GM23338 (cell line): Measurements from ENCODE around the gene RTKN. TPM values are rescaled to one million over a fixed set of nuclear protein-coding genes. Genes with fewer than 3 reads are reported as not detected.

ENCODE experiments used
- ATAC-seq: fragments of 200-7000 bp; cut with Tn5 transposase; 3 replicates; pipeline ENCODE4 v1.9.1; 2020
- DNase-seq: peaks from one replicate; pipeline ENCODE4 v3.0.0-alpha.2; 2015; ENCODE audit warnings: low spot score
- H2AFZ ChIP-seq: fragments of 200-600 bp; sonication (generic); 2 replicates; pipeline ENCODE4 v1.8.0; 2016; ENCODE audit warnings: antibody characterized with exemption, mild to moderate bottlenecking, moderate library complexity
- H3F3A ChIP-seq: fragments of 200-600 bp; sonication (generic); replicated peaks from 2 replicates; pipeline ENCODE4 v1.8.0; 2017; ENCODE audit warnings: antibody characterized with exemption, mixed run types, low read depth
- H3K27ac ChIP-seq: fragments of 200-600 bp; sonication (generic); 2 replicates; pipeline ENCODE4 v1.6.1; 2016; ENCODE audit warnings: low read depth
- H3K27me3 ChIP-seq: fragments of 200-600 bp; sonication (generic); 2 replicates; pipeline ENCODE4 v1.8.0; 2016; ENCODE audit warnings: mild to moderate bottlenecking, mixed run types, moderate library complexity; ENCODE audit not compliant: insufficient read depth
- H3K36me3 ChIP-seq: fragments of 200-600 bp; sonication (generic); 2 replicates; pipeline ENCODE4 v1.8.0; 2016; ENCODE audit warnings: mild to moderate bottlenecking; ENCODE audit not compliant: insufficient read depth
- H3K4me1 ChIP-seq: fragments of 200-600 bp; sonication (generic); 2 replicates; pipeline ENCODE4 v1.8.0; 2016; ENCODE audit warnings: mild to moderate bottlenecking, moderate library complexity; ENCODE audit not compliant: insufficient read depth
- H3K4me2 ChIP-seq: fragments of 200-600 bp; sonication (generic); 2 replicates; pipeline ENCODE4 v1.7.1; 2017; ENCODE audit warnings: mixed run types
- H3K4me3 ChIP-seq: fragments of 200-600 bp; sonication (generic); 2 replicates; pipeline ENCODE4 v1.6.1; 2016; ENCODE audit warnings: mixed run types
- H3K79me2 ChIP-seq: fragments of 200-600 bp; sonication (generic); replicated peaks from 2 replicates; pipeline ENCODE4 v1.8.0; 2017; ENCODE audit warnings: mild to moderate bottlenecking; ENCODE audit not compliant: insufficient read depth
- H3K9me2 ChIP-seq: fragments of 200-600 bp; sonication (generic); 2 replicates; pipeline ENCODE4 v1.8.0; 2017; ENCODE audit not compliant: insufficient read depth
- H4K20me1 ChIP-seq: fragments of 200-600 bp; sonication (generic); replicated peaks from 2 replicates; pipeline ENCODE4 v1.8.0; 2017; ENCODE audit warnings: mild to moderate bottlenecking; ENCODE audit not compliant: insufficient read depth
- H3K27ac Mint-ChIP-seq: 2 replicates; pipeline ENCODE4 v1.8.0; 2020; ENCODE audit warnings: inconsistent platforms, mild to moderate bottlenecking, moderate library complexity, mixed read lengths
- H3K27me3 Mint-ChIP-seq: 3 replicates; pipeline ENCODE4 v1.8.0; 2022; ENCODE audit warnings: low read depth, mild to moderate bottlenecking, moderate library complexity, mixed read lengths, inconsistent platforms; ENCODE audit not compliant: insufficient read depth, poor library complexity
- H3K36me3 Mint-ChIP-seq: 3 replicates; pipeline ENCODE4 v1.8.0; 2021; ENCODE audit warnings: low read depth, mild to moderate bottlenecking, inconsistent platforms, moderate library complexity, mixed read lengths
- H3K4me1 Mint-ChIP-seq: 3 replicates; pipeline ENCODE4 v1.8.0; 2020; ENCODE audit warnings: mild to moderate bottlenecking, inconsistent platforms, mixed read lengths
- H3K4me3 Mint-ChIP-seq: 3 replicates; pipeline ENCODE4 v1.8.0; 2021; ENCODE audit warnings: moderate library complexity, mild to moderate bottlenecking, inconsistent platforms, mixed read lengths
- H3K9me3 Mint-ChIP-seq: 3 replicates; pipeline ENCODE4 v1.8.0; 2020; ENCODE audit warnings: moderate library complexity, mild to moderate bottlenecking, inconsistent platforms, mixed read lengths
- CREB1 ChIP-seq: fragments of 250-450 bp; sonication (Bioruptor Pico); IDR thresholded peaks from 2 replicates; pipeline ENCODE4 v1.5.0; 2020; ENCODE audit warnings: low read depth, mild to moderate bottlenecking, moderate library complexity
- EZH2phosphoT487 ChIP-seq: fragments of 200-600 bp; sonication (generic); IDR thresholded peaks from one replicate; pipeline ENCODE4 v1.8.1; 2018; ENCODE audit warnings: antibody characterized with exemption; ENCODE audit not compliant: unreplicated experiment
- POLR2AphosphoS5 ChIP-seq: IDR thresholded peaks from 2 replicates; pipeline ENCODE4 v1.6.1; 2016; ENCODE audit warnings: antibody characterized with exemption, low read depth
- polyA plus RNA-seq: library from polyadenylated mRNA; unstranded; fragments of >200 nt; fragmentation: Nextera tagmentation; extraction: Ambion mirVana; gene quantifications from 2 replicates; pipeline ENCODE4 v1.2.1, GENCODE V29; 2016
- total RNA-seq: library from RNA; depleted of rRNA; stranded (reverse); fragments of >200 nt; shearing (Covaris generic); gene quantifications from 2 replicates; pipeline ENCODE4 v1.2.3, GENCODE V29; 2014
- TF ChIP-seq, protein P1 (sequence below), 2 experiments: fragments of 200-600 bp in 1 of 2; sonication (generic) in 1 of 2; conservative IDR thresholded peaks; 2 replicates each; pipeline versions ENCODE4 v1.5.1 to v1.6.1; 2016 to 2017; ENCODE audit warnings: antibody characterized with exemption in 2 of 2, low read depth in 2 of 2, mild to moderate bottlenecking in 2 of 2, moderate library complexity in 1 of 2
- TF ChIP-seq, protein P2 (sequence below): IDR thresholded peaks from one replicate; pipeline ENCODE4 v1.6.1; 2018; ENCODE audit warnings: antibody characterized with exemption; ENCODE audit not compliant: unreplicated experiment

The RTKN gene
- total and polyA plus RNA-seq, 2 experiments from 2014 or later, result 24.5 to 50.0 TPM

DNA sequence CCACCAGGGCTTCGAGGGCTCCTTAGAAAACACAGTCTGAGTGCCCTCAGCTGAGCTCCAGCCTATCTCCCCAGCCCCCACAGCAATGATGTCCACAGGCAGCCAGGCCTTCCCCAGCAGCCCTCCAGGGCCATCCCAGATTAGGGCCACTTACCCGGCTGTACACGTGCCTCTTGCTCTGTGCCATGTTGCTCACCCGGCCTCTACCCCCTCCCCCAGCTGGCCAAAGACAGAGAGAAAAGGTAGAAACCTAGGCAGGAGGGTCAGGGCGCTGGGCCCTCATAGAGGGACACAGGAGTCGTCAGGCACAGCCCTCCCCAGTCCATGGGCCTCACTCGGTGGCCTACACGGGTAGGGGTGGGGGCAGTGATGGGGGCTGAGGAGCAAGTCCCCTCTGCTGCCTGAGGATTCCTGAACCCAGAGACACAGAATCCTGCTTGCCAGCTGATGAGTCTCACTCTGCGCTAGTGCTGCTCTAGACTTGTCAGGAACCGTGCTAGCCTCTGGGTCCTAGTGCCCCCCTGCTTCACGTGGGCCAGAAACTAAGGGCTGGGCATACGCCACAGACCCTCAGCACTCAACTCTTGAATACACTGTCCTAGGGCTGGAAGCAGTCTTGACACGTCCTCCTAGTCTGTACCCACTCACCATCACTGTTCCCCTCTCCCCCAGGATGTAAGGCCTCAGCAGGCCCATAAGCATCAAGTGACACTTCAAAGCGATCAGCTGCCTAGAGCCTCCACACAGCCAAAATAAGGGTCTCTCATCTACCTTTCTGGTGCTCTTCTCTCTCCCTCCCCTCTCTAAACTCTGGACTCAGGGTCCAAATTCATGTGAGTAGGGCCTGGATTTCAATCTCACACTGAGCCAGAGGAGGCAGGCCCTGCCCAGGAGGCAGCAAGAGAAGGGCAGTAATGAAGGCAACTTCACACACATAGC lies 61.6 kb downstream of the RTKN start, which contains the start of gene DCTN1:
Gene DCTN1, minus strand, starts transcription at position 461 of the 939 bp plus-strand sequence. Its CDS starts 274 bp downstream, at position 187.
- Histone ChIP-seq H3K9me2 (no peaks in the 10 kb centered on the region), H3K79me2 (peaks cover 70% of the 10 kb centered on the region), H3F3A (no peaks in the 10 kb centered on the region), H3K4me2 (peak within 1 kb of the TSS; percentile 74), H3K27me3 (no peaks in the 10 kb centered on the region), H3K4me3 (peak within 1 kb of the TSS; percentile 49; the same call in 1 of the 2 replicates), H3K4me1 (peaks cover 20% of the 10 kb centered on the region), H2AFZ (no peak within 1 kb of the TSS), H3K27ac (no peak within 1 kb of the TSS), H3K36me3 (peaks cover 3% of the 10 kb centered on the region), H4K20me1 (peaks cover 61% of the 10 kb centered on the region)
- H3K36me3 Mint-ChIP-seq, result peaks cover 11% of the 10 kb centered on the region
- DNase-seq, result peak; percentile 71
- peak within 1 kb of the TSS; percentile 24 for H3K4me3 Mint-ChIP-seq
- no peaks in the 10 kb centered on the region for H3K9me3 Mint-ChIP-seq
- peak; percentile 95 for ATAC-seq
- H3K4me1 Mint-ChIP-seq, result peaks cover 20% of the 10 kb centered on the region
- H3K27ac Mint-ChIP-seq, result peak within 1 kb of the TSS; percentile 40; the same call in 1 of the 2 replicates
- peaks cover 5% of the 10 kb centered on the region for H3K27me3 Mint-ChIP-seq
- 0 out of 2 replicates have a peak, but pooled peaks have one; percentile 18 for TF ChIP-seq CREB1
- TF ChIP-seq EZH2phosphoT487, result no peak
- TF ChIP-seq, protein P1, sequence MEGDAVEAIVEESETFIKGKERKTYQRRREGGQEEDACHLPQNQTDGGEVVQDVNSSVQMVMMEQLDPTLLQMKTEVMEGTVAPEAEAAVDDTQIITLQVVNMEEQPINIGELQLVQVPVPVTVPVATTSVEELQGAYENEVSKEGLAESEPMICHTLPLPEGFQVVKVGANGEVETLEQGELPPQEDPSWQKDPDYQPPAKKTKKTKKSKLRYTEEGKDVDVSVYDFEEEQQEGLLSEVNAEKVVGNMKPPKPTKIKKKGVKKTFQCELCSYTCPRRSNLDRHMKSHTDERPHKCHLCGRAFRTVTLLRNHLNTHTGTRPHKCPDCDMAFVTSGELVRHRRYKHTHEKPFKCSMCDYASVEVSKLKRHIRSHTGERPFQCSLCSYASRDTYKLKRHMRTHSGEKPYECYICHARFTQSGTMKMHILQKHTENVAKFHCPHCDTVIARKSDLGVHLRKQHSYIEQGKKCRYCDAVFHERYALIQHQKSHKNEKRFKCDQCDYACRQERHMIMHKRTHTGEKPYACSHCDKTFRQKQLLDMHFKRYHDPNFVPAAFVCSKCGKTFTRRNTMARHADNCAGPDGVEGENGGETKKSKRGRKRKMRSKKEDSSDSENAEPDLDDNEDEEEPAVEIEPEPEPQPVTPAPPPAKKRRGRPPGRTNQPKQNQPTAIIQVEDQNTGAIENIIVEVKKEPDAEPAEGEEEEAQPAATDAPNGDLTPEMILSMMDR (conservative IDR thresholded peaks at IDR 0.05; ENCODE audit: low read depth in 2 of 2), result 0 out of 4 replicates have a peak, but pooled peaks of 1 of the 2 experiments have one; percentile 4

DNA sequence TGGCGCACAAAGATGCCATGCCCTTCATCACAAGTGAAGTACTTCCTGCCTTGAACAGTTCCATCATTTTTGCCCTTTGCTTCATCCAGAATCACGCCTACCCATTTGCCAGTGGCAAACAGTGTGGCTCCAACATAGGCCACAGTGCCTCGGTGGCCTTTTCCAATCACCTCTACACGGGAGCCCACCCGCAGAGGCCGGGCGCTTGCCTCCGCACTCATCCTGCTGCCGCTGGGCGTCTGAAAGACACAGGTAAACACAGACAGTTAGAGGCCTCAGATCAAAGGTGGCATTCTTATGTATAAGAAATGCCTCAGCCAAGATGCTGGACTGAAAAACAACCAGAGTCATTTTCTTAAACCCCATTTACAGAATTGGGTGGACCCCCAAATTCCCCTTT lies 63.7 kb downstream of the RTKN start:
- ATAC-seq (no peak), DNase-seq (no peak)
- Histone ChIP-seq H4K20me1 (peaks cover 51% of the 10 kb centered on the region), H3K27me3 (no peaks in the 10 kb centered on the region), H3K9me2 (no peaks in the 10 kb centered on the region), H2AFZ (no peak overlapping the region), H3K4me3 (no peak overlapping the region), H3K4me1 (peaks cover 38% of the 10 kb centered on the region), H3K4me2 (no peak overlapping the region), H3K79me2 (peaks cover 60% of the 10 kb centered on the region), H3K27ac (no peak overlapping the region), H3K36me3 (peaks cover 3% of the 10 kb centered on the region; the same call in 1 of the 2 replicates), H3F3A (0 out of 2 replicates have a peak, but pooled peaks cover 5% of the 10 kb centered on the region)
- H3K36me3 Mint-ChIP-seq, result peaks cover 11% of the 10 kb centered on the region
- H3K4me1 Mint-ChIP-seq, result peaks cover 40% of the 10 kb centered on the region
- H3K27ac Mint-ChIP-seq, result no peak overlapping the region
- no peaks in the 10 kb centered on the region for H3K9me3 Mint-ChIP-seq
- no peak overlapping the region for H3K4me3 Mint-ChIP-seq
- H3K27me3 Mint-ChIP-seq, result peaks cover 5% of the 10 kb centered on the region
- TF ChIP-seq, protein P1 (conservative IDR thresholded peaks at IDR 0.05; ENCODE audit: low read depth in 2 of 2), result no peak
- no peak for TF ChIP-seq POLR2AphosphoS5
- TF ChIP-seq, protein P2, sequence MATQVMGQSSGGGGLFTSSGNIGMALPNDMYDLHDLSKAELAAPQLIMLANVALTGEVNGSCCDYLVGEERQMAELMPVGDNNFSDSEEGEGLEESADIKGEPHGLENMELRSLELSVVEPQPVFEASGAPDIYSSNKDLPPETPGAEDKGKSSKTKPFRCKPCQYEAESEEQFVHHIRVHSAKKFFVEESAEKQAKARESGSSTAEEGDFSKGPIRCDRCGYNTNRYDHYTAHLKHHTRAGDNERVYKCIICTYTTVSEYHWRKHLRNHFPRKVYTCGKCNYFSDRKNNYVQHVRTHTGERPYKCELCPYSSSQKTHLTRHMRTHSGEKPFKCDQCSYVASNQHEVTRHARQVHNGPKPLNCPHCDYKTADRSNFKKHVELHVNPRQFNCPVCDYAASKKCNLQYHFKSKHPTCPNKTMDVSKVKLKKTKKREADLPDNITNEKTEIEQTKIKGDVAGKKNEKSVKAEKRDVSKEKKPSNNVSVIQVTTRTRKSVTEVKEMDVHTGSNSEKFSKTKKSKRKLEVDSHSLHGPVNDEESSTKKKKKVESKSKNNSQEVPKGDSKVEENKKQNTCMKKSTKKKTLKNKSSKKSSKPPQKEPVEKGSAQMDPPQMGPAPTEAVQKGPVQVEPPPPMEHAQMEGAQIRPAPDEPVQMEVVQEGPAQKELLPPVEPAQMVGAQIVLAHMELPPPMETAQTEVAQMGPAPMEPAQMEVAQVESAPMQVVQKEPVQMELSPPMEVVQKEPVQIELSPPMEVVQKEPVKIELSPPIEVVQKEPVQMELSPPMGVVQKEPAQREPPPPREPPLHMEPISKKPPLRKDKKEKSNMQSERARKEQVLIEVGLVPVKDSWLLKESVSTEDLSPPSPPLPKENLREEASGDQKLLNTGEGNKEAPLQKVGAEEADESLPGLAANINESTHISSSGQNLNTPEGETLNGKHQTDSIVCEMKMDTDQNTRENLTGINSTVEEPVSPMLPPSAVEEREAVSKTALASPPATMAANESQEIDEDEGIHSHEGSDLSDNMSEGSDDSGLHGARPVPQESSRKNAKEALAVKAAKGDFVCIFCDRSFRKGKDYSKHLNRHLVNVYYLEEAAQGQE, result no peak
